Activated CD8-positive, alpha-beta memory T cell treated with anti-CD3 and anti-CD28 coated beads, Interleukin-2, amount 50 U/mL, for 24 hours (primary cell): ENCODE results near the gene UNCX.

Experiments
- DNase-seq: peaks from one replicate; pipeline ENCODE4 v3.0.0-alpha.2; 2020; ENCODE audit errors: extremely low read depth

UNCX gene

DNA sequence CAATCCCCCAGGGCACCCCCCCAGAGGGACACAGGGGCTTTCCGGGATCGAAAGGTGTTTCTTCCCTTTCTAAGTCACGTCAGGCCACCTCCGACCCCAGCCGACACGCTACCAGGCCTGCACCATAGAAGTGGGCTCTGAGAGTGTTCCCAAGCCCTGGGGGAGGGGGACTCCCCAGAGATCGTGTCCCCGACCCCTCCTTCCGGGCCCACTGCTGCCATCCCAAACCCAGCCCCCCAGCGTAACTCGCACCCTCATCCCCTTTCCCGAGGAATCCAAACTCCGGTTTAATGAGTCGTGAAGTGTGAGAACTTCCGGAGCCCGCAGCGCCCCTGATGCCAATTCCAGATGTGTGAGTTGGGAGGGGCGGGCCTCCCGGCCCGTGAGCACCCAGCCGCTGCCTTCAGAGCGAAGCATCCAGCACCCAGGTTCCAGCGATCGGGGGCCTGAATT, 11.3 kb downstream of the UNCX start:
- no peak for DNase-seq

DNA sequence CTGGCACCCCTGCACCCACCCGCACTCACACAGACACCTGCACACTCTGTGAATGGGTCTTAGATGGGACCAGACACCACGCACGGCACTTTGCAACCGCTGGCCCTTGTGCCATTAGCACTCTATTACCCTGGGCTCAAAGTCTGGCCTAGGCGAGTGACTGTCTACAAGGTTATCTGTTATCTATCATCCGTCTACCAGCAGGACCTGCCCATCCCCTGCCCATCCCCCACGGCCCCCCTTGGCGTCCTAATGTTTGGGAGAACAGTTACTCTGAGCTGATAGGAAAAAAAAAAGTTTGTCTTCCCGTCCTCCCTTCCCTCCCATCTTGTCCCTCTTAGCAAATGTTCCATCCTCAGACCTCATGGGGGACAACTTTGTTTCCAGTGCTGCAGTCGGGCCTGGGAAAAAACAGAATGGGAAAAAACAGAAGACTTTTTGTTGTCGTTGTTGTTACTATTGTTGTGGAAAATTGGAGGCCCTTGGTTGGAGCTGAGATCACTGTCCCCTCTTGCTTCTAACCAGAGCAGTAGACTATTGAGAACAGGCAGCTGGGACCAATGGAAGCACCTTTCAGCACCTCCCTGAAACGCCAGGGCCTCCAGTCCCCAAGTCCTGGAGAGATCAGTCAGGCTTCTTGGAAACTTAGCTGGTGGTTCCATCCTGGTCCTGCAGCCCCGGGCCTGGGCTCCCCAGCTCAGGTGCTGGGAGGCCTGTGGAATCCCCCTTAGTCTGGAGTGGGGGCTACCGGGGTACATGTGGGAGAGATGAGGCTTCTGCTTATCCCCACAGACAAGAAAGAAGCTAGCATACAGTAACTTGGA, 12.2 kb downstream of the UNCX start:
- DNase-seq, result no peak

DNA sequence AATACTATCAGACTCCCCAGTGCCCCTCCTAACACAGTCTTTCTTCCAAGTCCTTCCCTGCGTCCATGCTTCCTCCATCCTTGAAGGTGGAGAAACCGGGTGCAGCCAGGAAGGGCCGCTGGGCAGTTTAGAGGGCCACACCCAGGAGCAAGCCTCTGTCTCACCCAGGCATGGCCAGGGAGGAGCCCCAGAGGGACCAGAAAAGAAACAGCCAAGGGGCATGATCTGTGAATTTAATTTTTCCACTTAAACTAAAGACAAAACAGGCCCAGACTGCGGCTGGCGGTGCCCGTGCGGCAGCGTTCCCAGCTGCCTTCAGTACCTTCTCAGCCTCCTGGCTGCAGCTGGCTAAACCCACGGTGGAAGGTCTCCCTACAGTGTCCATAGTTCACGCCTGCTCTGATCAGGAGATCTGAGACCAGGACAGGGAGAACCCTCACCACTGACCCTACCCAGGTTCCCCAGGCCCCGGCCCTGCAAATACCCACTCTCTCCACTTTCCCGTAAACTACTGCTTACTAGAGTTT, 12.9 kb downstream of the UNCX start:
- no peak for DNase-seq

DNA sequence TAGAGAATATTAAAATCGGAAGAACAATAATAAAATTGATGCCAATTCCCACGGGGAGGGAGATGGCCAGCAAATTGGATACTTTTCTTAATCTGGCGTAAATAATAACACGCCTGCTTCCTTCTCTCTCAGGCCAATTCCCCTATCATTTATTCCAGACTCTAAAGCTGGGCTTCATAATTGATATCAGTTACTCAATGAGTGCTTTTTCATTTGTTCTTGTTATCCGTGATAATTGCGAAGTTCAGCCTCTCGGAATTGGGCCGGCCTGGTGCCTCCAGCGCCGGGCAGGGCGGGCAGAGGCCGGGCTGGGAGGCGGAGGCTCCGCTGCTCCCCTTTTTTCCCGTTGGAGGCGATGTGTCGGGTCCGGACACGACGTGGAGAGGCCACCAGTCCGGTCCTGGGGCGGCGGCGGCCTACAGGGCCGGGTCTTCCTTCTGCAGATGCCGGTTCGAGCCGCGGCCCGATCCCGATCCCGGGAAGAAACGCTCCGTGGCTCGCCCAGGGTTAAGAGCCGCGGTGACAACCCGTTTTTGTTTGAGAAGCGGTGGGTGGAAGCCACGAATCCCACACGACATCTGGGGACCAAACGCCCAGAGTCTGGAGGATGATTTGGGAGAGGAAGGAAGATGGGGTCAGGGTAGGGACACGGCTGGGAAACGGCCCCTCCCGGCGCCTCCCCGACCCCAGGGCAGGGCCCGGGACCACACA, 13.6 kb downstream of the UNCX start:
- no peak for DNase-seq

DNA sequence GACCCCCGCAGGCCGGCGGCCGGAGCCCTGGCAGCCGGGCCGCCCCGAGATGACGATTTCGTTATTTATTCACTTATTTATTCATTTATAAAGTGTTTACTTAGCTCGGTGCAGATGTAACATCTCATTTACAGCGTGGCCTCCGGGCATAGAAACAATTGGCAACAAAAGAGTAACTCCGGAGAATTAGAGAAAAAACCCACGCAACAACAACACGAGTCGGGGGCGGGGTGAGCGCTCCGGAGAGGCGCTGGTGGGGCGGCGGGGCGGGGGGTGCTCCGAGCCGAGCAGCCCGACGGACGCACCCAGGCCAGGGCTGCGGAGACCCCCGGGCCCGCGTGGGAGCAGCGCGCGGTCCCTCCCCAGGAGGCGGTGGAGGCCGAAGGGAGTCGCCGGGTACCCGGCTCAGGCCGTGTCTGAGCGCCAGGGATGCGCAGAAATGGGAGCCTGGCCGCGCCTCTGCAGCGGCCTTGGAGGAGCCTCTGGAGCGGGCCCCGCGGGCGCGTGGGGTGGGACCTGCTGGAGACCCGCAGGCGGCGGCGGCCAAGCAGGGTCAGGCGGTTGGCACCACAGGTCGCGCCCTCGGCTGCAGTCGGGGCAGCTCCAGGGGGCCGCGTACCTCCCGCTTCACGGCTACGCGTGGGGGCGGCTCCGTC, 14.3 kb downstream of the UNCX start:
- DNase-seq, result no peak

- no peak for DNase-seq
Measured at GRCh38 chr7:1247527-1248041, 14.9 kb downstream of the UNCX start.

DNA sequence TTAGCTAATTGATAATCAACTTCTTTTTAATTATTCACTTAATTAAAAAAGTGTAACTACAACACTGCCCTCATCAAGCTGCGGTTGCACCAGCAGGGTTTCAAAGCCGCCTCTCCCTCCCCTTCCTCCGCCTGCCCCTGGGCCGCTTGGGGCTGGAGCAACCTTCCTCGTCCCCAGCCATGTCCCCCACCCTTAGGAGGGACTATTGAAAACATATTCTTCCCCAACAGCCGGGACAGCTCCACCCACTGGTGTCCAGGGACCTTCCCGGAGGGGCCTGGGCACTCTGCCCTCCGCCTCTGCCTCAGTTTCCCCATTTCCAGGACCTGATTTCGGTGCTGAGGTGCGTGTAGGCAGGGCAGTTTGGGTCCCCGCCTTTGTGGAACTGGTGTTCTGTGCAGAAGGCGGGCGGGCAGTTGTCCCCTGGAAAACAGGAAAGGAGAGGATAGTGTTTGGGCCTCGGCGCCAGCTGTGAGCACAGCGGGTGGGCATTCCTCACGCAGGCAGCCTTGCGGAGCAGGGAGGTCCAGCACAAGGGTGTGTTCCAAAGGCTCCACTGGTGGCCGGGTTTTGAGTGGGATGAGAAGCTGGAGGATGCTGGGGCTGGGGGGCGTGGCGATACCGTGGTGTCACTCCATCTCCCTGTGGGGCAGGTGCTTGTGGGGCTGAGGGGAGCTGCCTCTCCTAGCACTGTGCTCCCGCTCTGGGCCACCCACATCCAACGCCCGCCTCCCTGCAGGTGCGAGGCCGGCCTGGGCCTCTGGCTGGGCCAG, 15.7 kb downstream of the UNCX start:
- no peak for DNase-seq

- DNase-seq, result no peak
Measured at GRCh38 chr7:1248916-1249581, 16.4 kb downstream of the UNCX start.

GRCh38 chr7:1249731-1250130, 17.1 kb downstream of the UNCX start:
- DNase-seq, result no peak

- no peak for DNase-seq
Measured at GRCh38 chr7:1250901-1251300, 18.2 kb downstream of the UNCX start.

DNA sequence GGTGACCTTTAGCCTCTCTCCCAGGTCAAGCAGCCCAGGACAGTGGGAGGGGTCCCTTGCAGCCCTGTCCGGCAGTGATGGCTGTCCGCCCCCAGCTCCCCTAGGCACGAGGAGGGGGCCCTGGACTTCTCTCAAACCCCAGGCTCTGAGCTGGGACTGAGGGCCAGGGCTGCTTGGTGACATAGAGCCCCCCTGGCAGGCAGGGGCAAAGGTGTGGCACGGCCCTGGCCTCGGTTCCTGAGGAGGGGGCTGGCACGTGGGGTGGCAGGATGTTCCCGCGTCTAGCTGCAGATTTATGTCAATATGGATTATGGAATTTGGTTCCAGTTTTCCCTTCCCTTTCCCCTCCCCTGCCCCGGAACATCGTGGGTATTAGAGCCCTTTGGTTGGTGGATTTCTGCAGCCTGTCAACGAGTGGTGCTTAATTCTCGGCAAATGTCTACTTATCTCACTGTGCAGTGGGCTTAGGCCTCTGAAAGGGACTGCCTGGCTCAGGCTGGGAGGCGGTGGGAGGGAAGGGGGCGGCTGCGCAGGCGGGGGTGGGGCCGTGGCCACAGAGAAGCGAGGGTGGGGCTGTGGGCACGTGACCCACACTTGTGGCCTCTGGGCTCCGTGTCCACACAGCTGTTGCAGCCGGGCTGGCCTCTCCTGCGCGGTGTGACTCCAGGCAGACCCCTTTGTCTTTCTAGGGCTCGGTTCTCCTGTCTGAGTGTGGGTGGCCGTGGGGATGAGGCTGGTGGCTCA, 19.3 kb downstream of the UNCX start:
- no peak for DNase-seq

DNA sequence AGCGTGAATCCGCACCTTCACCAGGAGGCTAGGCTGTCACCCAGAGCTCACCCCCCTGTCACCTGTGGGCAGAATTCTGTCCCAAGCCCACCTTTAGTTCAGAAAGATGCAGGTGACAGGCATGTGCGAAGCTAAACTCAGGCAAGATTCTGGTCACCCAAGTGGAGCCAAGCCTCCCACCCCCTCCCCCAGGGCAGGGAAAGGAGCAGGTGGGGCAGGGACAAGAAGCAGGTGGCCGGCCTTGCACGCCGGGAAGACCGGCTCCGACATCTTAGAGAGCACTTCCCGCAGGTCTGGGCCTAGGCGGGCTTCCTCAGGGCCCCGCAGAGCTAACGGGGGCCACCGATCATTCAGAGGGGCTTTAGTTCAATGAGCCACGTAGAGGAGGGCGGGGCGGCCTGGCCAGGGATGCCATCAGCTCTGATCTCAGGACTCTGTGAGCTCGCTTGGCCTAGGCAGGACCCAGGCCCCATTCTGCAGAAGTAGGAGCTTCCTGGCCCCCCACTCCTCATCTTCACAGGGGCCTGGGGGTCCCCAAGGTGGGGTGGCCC, 19.9 kb downstream of the UNCX start:
- no peak for DNase-seq

- DNase-seq, result no peak
Measured at GRCh38 chr7:1253681-1254181, 21.1 kb downstream of the UNCX start.

DNA sequence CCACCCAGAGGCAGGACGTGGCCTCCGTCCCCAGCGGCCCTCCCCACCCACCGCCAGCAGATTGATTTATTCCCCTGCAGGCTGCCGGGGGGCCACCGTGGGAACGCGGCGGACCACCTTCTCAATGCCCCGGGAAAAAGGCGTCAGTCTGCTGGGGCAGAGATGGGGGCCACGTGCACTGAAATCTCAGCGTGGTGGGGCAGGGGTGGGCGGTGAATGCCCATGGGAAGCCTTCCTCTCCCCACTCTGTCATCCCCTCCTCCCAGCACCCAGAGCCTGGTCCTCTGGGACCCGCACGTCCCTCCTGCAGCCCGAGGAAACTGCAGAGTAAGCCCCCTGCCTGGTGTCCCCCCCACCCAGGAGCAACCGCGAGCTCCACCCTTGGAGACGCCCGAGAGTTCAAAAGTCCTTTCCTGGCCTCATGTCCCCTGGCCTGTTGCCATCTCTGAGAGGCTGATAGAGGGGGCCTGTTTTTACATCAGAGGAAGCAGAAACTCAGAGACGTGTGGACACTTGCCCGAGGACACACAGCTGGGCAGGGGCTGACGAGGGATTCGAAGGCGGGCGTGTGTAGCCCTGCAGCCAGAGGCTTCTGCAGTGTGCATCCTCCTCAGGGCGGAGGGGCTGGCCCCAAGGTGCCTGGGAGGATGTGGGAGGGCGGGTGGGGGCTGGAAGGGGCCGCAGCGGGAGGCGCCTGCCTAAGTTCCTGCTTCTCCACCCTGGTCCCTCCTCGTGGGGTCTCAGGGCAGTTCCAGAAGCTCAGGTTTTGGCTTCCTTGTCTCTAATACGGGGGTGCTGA, 21.8 kb downstream of the UNCX start:
- DNase-seq, result no peak

DNA sequence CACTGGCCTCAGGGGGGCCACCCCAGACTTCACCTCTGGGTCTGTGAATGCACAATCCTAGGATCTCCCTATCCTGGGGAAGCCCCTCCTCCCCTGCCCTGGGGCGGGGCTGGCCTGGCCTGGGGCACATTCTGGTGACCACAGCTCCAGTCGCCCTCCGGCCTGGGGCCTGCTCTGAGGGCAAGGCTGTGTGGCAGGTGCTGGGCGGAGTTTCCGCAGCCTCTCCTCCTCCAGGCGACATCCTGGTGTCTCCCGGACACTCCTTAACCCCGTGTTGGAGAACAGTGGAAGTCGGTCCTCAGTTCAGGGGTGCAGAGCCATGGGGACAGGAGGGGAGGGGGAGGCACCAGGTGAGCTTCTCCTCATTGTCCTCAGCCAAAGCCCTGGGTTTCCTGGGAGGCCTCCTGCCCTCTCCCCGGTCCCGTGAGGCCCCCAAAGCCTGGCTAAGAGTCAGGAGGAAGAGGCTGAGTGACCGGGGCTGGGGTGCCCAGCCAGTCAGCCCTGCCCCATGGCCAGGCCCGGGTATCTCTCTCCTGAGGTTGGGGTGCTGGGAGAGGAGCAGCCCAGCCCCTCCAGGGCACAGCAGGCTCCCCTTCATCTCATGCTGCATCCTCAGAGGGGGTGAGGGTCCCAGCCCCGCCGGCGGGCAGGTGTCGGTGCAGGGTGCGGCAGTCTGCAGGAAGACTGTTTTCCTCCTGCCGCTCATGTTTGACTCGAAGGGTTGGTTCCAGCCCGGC, 22.6 kb downstream of the UNCX start:
- DNase-seq, result no peak

- DNase-seq, result no peak
Measured at GRCh38 chr7:1255817-1256340, 23.2 kb downstream of the UNCX start.

DNA sequence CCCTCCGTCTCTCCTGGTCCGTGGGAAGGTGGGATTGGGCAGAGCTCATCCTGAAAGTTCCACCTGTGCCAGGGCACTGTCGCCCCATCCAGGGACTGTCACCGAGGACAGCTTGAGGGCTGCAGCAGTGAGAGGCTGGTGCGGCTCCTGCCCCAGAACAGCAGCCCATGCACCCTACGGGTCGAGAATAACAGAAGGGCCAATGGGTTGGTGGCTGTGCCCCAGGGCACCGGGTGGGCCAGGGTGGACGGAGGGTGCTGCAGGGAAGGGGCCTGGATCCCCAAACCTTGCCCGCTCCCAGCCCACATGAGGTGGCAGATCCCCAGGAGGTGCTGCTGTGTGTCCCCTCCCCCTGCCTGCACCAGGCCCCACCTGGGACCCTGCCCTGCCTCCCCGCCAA, 23.9 kb downstream of the UNCX start:
- no peak for DNase-seq

DNA sequence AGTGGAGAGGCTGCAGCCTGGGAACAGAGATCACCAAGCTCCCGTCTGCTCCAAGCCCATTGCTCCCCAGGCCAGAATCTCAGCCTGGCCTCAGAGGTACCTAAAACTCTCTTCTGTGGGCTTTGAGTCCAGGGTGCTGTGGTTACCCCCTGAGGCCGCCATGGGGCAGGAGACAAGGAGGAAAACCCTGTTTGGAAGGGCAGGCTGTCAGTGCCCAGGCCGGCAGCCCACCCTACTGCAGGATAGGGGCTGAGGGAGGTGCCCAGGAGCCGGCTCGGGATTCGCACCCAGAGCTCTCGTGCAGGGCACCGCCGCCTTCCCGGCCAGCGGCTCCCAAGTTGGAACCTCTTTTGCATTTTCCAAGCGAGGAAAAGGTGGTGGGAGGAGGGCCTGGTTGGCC, 24.5 kb downstream of the UNCX start:
- no peak for DNase-seq
